GM12872 (cell line): Measurements from ENCODE around the gene JAKMIP1.

Experiments
- TF ChIP-seq, protein P1 (sequence below): IDR thresholded peaks from 3 replicates; pipeline ENCODE4 v1.5.1; 2011; ENCODE audit warnings: low read depth, mild to moderate bottlenecking, low read length, moderate library complexity; ENCODE audit not compliant: insufficient read depth

The JAKMIP1 gene

DNA sequence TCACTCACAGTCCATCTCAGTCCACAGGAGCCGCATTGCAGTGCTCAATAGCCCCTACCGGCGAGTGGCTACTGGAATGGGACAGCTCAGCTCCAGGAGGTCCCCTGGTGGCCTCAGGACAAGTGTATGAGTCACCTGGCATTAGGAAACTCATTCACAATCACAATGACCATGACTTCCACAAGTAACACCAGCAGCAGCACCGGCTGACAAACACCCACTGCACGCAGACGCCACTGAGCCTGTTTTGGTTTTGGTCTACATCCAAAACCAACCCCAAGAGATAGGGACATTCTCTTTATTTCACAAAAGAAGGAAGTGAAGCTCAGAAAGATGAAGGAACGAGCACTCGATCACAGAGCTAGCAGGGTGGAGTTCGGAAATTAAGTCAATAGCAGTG is 8.1 kb downstream of the JAKMIP1 start:
- TF ChIP-seq, protein P1, sequence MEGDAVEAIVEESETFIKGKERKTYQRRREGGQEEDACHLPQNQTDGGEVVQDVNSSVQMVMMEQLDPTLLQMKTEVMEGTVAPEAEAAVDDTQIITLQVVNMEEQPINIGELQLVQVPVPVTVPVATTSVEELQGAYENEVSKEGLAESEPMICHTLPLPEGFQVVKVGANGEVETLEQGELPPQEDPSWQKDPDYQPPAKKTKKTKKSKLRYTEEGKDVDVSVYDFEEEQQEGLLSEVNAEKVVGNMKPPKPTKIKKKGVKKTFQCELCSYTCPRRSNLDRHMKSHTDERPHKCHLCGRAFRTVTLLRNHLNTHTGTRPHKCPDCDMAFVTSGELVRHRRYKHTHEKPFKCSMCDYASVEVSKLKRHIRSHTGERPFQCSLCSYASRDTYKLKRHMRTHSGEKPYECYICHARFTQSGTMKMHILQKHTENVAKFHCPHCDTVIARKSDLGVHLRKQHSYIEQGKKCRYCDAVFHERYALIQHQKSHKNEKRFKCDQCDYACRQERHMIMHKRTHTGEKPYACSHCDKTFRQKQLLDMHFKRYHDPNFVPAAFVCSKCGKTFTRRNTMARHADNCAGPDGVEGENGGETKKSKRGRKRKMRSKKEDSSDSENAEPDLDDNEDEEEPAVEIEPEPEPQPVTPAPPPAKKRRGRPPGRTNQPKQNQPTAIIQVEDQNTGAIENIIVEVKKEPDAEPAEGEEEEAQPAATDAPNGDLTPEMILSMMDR: no peak

- TF ChIP-seq, protein P1: peak; percentile 15; the same call in 1 of the 3 replicates
Observed at GRCh38 chr4:6191448-6192130, 8.8 kb downstream of the JAKMIP1 start.

DNA sequence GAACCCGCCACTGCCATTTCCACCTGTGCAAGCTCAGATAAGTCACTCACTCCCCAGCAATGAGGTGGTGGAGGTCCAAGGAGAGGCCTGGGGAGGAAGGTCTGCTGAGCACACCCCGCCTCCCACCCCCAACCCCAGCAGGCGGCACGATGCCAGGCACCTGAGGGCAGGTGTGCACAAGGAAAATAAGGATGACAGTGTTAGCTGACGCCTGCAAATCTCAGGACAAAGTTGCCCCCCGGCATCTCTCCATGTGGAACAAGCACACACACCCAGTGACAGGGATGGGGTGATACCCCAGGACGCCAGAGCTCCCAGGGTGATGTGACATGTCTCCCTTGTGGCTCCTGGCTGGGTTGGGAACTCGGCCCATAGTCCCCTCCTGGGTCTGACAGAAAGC is 9.9 kb downstream of the JAKMIP1 start:
- TF ChIP-seq, protein P1: no peak

DNA sequence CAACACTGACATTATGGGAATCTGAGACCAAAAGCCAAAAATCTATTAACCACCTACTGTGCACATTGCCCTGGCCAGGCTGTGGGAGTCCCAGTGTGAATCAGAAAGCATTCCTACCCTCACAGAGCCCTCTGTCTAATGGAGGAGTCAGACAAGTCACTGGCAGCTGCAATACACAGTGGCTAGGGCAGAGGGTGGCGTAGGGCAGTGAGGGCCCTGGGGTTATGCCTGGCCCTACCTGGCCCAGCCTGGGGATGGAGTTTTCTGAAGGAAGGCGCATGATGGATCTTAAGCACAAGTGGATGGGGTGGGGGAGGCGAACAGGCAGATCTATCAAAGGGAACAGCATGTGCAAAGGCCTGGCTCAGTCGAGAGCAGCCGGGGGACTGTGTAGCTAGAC is 10.8 kb downstream of the JAKMIP1 start:
- TF ChIP-seq, protein P1: no peak

GRCh38 chr4:6188687-6189305 is 11.6 kb downstream of the JAKMIP1 start:
- TF ChIP-seq, protein P1: no peak

GRCh38 chr4:6184169-6184568 is 16.2 kb downstream of the JAKMIP1 start:
- TF ChIP-seq, protein P1: no peak

DNA sequence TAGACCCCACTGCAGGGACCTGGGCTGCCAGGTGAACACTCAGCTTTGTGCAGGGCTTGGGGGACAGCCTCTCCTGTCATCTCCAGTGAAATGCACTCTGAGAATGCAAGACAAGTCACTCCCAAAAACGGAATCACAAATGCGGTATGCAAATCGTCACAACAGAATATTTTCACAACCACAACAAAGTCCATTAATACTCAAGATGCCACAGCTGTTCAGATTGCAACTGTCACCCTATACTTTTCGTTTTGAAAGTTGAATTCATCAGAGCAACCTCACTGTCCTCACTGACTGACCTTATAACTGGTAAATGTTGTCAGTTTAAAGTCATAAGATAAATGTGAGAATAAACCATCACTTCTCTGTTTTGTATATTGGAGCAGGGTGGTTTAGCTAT is 16.6 kb downstream of the JAKMIP1 start:
- TF ChIP-seq, protein P1: no peak
